ENCODE measurements around the gene HSPD1.

- TF ChIP-seq CTCF (IDR thresholded peaks at IDR 0.05; ENCODE audit: low read depth, low read length, poor library complexity, severe bottlenecking): peak; percentile 41
- TF ChIP-seq EZH2phosphoT487 (IDR thresholded peaks at IDR 0.05; ENCODE audit: borderline replicate concordance, low read length): no peak
These were observed 46.3 kb downstream of the HSPD1 start, which contains the start of gene COQ10B for GRCh38 chr2:197453123-197453913.
